ENCODE data around the gene WDR6. TPM values are rescaled to one million over a fixed set of nuclear protein-coding genes. Genes with fewer than 3 reads are reported as not detected.

The WDR6 gene
- total and polyA plus RNA-seq, 9 of the 15 experiments (the other 6 are each of a cell fraction or from before 2014, with no cell fraction given), result 8.9 to 90.6 (median 44.7) TPM

GRCh38 chr3:49007068-49007770 lies at the start of gene WDR6 (continued):
- TF ChIP-seq KLF1 (tag; IDR thresholded peaks at IDR 0.05), result peak; percentile 56; the same call in 1 of the 2 replicates
- TF ChIP-seq TSC22D4 (tag; IDR thresholded peaks at IDR 0.05), result no peak
- TF ChIP-seq CBFA2T2 (conservative IDR thresholded peaks at IDR 0.05), result peak; percentile 63
- peak; percentile 37 to 63; a peak in 1 of 4 replicates for TF ChIP-seq UBTF (IDR thresholded peaks at IDR 0.05; ENCODE audit: borderline replicate concordance in 1 of 2, low read depth in 2 of 2, low read length in 2 of 2)
- no peak for TF ChIP-seq THRAP3 (IDR thresholded peaks at IDR 0.05; ENCODE audit: borderline replicate concordance)
- peak; percentile 48; the same call in 1 of the 2 replicates for TF ChIP-seq POLR2AphosphoS5 (IDR thresholded peaks at IDR 0.05; ENCODE audit: control insufficient read depth, insufficient read depth, low read depth, low read length)
- peak; percentile 91 for TF ChIP-seq TFE3 (CRISPR knock-in tag; IDR thresholded peaks at IDR 0.05)
- TF ChIP-seq E2F3 (CRISPR knock-in tag; IDR thresholded peaks at IDR 0.05), result 0 out of 2 replicates have a peak, but pooled peaks have one; percentile 3
- TF ChIP-seq YY1 (IDR thresholded peaks at IDR 0.05; ENCODE audit: borderline replicate concordance in 1 of 3, control insufficient read depth in 1 of 3, extremely low read depth in 1 of 3, insufficient read depth in 3 of 3, insufficient read length in 1 of 3, insufficient replicate concordance in 2 of 3, low read depth in 1 of 3, low read length in 2 of 3), result peak in 2 of 3 experiments; percentile 64 to 67
- TF ChIP-seq ZBED1 (IDR thresholded peaks at IDR 0.05), result 0 out of 2 replicates have a peak, but pooled peaks have one; percentile 46
- TF ChIP-seq PCBP1 (IDR thresholded peaks at IDR 0.05; ENCODE audit: low read depth, low read length, poor library complexity, severe bottlenecking), result peak; percentile 47
- TF ChIP-seq PURB (CRISPR knock-in tag; IDR thresholded peaks at IDR 0.05; ENCODE audit: low read depth), result no peak
- TF ChIP-seq FOXK2 (conservative IDR thresholded peaks at IDR 0.05 in 1 of 2, IDR thresholded peaks at IDR 0.05 in 1 of 2; ENCODE audit: low read depth in 2 of 2), result peak; percentile 37 to 43; a peak in 2 of 4 replicates
- TF ChIP-seq SAP30 (IDR thresholded peaks at IDR 0.05; ENCODE audit: borderline replicate concordance, insufficient read depth, low read depth, low read length, poor library complexity, severe bottlenecking), result no peak
- peak in 1 of 2 experiments; percentile 64; a peak in 2 of 4 replicates for TF ChIP-seq ZNF639 (CRISPR knock-in tag; conservative IDR thresholded peaks at IDR 0.05 in 1 of 2, IDR thresholded peaks at IDR 0.05 in 1 of 2)
- TF ChIP-seq MLLT1 (IDR thresholded peaks at IDR 0.05), result peak in 1 of 2 experiments; percentile 24; a peak in 1 of 4 replicates
- no peak for TF ChIP-seq RFX5 (IDR thresholded peaks at IDR 0.05; ENCODE audit: low read depth, low read length)
